ENCODE results near the gene NELFB.
A peak's percentile ranks its signal among the peaks of the same experiment; 100 is the strongest.

NELFB gene

DNA sequence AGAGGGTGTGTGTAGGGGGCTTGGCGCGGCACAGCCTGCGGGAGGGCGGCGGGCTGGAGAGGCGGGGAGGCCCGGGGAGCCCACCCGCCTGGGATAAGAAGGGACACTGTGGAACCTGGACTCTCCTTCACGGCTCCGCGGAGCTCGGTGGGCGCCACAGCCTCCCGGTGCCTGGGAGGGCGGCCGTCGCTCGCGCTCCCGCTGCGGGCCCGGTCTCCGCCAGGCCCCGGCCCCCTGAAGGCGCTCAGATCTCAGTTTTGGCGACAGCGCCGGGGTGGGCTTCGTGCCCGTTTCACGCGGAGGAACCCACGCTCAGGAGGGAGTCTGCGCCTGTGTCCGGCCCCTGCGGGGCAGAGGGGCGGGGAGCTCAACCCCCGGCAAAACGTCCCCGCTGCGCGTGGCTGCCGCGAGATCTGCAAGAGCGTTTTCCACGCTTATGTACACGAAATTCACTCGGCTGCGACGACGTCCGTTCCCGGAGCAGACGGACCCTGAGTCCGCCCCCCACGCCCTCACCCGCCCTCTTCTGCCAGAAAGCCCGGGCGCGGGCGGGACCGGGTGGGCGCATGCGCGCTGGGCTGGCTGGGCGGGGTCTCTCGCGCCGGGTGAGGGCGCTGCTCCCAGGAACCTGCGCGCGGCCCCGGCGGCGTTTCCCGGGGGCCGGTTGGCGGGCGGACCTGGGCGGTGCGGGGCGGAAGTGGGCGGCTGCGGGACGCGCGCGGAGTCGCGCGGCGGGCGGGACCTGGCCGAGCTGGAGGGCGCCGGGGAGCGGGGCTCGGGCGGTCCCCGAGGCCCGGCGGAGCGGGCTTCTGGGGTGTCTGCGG is at the start of gene NELFB:
Gene NELFB (plus strand): TSS at position 704 of the 824 bp plus-strand sequence.
- DNase-seq (ENCODE audit: low read depth) = peak; percentile 80

DNA sequence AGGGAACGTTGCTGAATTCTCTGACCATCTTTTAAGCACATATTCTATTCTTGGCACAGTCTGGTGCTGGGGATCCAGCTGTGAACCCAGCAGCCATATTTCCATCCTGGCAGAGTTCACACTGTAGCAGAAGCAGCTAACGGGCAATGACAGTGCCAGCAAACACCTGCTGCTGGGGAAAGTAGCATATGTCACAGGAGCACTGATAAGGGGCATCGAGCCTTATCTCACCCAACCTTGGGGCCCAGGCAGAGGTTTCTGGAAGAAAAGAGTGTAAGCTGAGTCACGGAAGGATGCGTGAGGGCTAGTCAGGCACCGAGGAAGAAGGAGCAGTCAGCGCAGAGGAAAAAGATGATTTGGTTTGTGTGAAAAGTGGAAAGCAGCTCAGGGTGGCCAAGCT is 48.5 kb upstream of the NELFB start:
- no peak for DNase-seq (ENCODE audit: low read depth)

DNA sequence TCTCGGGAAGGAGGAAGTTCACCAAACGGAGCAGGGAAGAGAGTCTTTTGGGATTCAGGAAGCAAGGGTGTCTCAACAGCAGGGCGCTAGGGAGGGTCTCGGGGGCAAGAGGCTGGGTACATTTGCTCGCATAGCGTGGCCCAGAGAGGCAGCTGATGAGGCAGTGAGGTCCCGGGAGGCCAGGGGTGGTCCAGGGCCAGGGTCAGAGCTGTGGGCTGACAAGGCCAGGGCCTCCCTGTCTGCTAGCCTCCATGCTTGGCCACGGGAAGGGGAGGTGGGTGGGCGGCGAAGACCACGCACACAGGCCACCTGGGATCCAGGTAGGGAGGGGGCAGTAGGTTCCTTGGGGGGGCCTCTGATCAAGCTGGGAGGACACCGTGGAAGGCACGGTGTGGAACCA is 43.6 kb upstream of the NELFB start:
- no peak for DNase-seq (ENCODE audit: low read depth)

DNA sequence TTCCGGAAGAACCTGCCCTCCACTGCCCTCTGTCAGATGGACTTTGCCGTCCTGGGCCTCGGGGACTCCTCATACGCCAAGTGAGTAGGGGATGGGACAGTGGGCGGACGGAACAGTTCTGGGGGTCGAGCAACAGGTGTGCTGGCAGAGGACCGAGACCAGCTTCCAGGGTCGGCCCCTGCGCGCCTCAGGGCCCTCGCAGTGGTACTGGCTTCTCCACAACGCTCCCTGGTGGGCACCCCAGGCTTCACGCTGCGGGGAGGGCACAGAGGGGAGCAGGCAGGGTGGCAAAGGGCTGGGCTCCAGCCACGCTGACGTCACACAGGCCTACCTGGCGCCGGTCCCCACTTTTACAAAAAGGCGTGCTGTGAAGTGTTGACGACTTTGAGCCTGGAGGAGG is 42.6 kb upstream of the NELFB start:
- no peak for DNase-seq (ENCODE audit: low read depth)

DNA sequence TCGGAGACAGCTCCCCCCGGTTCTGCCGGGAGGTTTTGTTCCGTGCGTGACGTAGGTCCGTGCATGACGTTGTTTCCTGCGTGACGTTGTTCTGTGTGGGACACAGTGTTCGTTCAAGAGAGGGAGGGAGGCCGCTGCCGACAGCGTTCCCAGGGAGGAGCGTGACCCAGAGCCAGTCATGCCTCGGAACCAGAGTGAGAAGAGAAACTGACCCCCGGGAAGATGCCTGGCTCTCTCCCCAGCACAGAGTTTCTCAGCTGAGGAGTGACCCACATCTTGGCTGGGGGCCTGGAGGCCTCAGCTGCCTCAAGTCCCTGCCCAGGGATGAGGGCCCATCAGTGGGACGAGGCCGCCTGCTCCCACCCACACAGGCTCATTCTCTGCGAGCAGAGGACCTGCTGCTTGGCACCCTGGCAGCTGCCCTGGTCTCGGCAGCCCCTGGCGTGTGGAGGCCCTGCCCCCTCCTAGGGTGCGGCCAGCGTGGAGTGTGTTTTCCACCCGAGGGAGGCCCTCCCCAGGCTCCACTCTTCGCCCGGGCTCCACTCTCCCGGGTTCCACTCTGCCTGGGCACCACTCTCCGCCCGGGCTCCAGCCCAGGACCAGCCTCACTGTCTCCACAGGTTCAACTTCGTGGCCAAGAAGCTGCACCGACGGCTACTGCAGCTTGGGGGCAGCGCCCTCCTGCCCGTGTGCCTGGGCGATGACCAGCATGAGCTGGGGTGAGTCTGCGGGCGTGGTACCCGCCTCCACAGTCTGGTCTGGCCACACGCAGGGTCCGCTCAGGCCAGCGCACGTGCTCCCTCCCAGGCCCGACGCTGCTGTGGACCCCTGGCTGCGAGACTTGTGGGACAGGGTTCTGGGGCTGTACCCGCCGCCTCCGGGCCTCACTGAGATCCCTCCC is 41.7 kb upstream of the NELFB start:
- no peak for DNase-seq (ENCODE audit: low read depth)

DNA sequence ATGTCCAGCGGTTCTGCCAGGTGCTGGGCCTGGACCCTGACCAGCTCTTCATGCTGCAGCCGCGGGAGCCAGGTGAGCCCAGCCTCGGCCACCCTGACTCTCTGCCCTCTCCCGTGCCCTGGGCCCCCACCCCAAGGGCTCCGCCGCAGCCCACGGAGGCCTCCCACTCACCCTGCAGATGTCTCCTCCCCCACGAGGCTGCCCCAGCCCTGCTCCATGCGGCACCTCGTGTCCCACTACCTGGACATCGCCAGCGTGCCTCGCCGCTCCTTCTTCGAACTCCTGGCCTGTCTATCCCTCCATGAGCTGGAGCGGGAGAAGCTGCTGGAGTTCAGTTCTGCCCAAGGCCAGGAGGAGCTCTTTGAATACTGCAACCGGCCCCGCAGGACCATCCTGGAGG is 40.5 kb upstream of the NELFB start:
- DNase-seq (ENCODE audit: low read depth) = no peak

DNA sequence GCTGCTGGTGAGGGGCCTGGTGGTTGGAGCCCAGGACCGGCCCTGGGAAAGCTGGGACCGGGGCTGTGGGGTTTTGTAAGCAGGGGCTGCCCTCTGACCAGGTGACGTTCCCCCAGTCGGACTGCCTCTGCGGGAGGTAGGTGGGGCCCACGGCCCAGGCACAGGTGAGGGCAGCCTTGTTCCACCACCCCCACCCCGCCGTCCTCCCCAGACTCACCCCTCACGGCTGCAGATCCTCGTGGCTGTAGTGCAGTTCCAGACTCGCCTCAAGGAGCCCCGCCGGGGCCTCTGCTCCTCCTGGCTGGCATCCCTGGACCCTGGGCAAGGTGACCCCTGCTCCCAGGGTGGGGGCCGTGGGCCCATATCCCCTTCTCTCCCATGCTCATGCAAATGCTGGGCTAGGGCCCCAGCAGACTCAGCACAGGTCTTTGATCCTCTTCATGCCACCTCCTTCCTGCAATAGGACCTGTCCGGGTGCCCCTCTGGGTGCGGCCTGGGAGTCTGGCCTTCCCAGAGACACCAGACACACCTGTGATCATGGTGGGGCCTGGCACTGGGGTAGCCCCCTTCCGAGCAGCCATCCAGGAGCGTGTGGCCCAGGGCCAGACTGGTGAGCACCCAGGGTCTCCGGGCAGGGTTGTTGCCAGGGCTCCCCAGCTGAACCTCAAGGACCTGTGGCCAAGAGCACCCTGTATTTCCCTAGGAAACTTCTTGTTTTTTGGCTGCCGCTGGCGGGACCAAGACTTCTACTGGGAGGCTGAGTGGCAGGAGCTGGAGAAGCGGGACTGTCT is 39.7 kb upstream of the NELFB start:
- no peak for DNase-seq (ENCODE audit: low read depth)

DNA sequence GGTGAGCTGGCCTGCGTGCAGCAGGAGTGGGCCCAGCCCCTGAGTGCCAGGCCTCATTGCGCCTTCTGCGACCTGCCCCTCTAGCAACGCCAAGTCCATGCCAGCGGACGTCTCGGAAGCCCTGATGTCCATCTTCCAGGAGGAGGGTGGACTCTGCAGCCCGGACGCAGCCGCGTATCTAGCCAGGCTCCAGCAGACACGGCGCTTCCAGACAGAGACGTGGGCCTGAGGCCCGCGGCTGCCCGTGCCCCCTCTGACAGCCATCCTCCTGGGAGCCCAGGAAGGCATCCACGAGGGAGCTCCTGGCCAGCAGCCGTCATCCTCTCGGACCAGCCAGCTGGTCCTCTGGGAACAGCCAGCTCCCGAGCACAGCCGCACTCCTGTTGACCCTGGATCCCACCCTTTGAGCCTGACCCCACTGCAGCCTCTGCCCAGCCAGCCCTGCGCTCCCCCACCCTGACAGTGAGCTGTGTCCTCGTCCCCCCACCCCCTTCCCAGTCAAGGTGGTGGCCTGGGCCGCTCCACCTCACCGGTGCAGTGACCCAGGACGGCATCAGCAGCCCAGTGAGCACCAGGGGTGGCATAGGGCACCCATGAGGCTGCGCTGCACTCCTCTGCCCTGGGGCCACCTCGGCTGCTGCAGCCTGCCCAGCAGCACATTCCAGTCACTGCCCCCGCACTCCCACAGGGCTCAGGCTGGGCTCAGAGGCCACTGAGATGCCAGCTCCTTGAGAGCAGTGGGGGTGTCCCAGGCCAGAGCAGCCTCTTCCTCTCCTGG is 38.8 kb upstream of the NELFB start:
- DNase-seq (ENCODE audit: low read depth) = no peak

DNA sequence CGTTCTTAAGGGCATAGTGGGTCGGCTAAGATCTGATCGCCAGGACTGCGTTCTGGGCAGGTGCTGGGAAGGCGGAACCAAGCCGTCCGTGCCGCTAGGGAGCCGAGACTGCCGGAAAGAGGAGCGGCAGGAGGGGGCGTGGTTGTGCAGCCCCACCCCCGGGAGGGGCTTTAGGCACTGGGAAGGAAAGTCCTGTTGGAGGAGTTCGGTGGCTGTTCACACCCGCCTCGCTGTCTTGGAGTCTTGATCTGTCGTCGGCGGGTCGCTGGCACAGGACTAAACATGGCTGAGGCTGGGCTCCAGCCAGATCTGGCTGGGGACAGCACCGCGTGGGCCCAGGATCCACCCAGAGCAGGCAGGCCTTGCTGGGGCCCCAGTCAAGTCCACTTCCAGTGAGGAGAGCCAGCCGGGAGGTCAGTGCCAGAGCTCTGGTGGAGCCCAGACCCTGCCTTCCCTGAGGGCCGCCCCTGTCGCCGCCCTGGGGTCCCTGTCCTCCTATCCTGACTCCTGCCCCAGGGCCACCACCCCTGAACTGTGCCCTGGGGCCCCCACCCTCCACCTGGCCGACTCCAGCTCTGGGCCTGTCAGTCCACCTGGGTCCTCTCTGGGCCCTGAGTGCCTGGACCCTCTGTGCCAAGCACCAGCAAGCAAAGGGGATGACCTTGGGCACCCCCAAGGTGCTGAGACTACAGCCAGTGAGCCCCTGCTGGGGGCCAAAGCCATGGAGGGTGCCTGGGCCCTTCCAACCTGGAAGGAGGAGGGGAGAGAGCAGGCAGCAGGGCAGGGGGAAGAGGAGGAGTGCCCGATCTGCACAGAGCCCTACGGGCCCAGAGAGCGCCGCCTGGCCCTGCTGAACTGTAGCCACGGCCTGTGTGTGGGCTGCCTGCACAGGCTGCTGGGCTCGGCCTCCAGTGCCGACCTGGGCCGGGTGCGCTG is 37.6 kb upstream of the NELFB start:
- DNase-seq (ENCODE audit: low read depth) = no peak

DNA sequence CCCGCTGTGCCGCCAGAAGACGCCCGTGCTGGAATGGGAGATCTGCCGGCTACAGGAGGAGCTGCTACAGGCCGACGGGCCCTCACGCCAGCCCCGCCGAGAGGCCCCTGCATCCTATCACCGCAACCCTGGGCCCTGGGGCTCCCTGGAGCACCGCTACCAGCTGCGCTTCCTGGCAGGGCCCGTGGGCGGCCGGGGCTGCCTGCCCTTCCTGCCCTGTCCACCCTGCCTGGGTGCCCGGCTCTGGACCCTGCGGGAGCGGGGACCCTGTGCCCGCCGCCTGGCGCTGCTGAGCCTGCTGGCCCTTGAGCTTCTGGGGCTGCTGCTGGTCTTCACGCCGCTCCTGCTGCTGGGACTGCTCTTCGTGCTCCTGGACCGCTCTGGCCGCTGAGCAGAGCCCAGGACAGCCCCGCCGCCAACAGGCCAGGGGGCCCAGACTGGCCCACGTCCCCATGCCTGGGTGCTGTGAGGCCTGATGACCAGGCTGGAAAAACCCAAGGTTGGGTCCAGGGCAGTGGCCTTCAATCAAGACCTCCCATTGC is 36.8 kb upstream of the NELFB start:
- DNase-seq (ENCODE audit: low read depth) = no peak

DNA sequence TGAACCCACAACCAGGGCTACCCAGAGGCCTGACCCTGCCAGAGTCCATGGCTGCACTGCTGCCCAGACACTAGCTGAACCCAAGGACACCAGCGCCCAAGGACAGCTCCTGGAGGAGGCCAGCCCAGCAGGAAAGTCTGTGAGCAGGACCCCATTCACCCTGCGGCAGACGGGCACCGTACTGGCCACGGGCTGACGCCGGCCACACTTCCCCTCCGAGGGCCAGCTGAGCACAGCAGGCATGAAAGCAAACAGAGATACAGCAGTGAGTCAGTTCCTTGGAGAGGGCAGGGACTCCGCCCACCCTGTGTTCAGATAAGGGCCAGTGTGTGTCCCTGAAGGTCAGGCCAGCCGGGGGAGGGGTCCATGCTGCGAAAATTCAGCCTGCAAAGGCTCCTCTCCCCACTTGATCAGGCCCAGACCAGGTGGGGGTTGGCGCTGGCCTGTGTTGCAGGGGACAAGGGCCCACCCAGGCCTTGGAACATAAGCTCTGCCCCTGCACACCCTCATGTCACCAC is 36.3 kb upstream of the NELFB start:
- peak; percentile 58 for DNase-seq (ENCODE audit: low read depth)

DNA sequence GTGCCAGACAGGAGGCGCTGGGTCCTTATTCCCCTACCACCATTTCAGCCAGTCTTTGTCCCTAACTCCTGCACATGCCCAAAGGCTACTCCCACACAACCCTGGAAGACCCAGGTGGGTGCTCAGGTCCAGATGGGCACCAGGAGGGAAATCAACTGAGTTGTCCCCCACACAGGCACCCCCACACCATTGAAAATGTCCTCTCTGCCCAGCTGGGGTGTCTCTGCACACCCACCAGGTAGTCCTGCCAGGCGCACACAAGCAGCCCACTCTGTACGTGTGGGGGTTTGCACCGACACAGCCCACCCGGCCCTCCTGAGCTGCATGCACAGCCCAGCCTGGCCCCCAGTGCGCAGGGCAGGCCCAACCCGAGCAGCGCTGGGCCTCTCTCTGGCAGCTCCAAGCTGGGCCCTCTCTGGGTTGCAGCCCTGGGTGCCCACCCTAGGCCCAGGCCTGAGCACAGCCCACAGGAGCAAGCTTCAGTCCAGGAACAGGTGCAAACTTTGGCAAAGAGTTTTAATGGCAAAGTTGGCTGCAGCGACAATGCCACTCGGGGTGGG is 35.3 kb upstream of the NELFB start:
- no peak for DNase-seq (ENCODE audit: low read depth)

DNA sequence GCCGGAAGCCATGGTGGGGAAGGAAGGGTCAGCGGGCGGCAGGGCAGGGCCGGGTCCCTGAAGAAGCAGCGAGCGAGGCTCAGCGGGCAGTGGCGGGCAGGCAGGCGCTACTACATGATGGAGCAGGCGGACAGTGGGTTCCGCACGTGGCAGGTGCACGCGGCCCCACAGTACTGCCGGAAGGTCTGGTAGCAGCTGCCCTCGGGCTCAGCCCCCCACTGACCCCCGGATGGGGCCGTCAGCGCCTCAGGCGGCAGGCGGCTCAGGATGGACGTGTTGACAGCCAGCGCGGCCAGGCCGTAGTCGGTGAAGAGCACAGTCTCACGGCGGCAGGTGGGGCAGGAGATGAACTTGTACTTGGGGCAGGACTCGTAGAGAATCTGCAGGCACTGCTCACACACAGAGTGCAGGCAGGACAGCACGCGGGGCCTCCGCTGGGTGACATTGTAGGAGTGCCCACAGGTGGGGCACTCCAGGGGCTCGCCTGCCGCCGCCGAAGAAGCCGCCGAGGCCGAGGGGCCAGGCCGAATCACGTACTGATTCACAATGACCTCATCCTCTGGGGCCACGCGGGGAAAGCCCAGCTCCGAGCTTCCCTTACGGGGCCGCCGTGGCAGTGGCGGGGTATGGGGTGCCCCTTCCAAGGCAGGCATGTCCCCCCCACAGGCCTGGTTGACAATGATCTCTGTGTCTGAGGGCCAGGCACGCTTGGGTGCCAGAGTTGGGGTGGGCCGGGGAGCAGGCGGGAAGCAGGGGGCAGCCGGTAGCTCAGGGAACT is 34.6 kb upstream of the NELFB start:
- no peak for DNase-seq (ENCODE audit: low read depth)

DNA sequence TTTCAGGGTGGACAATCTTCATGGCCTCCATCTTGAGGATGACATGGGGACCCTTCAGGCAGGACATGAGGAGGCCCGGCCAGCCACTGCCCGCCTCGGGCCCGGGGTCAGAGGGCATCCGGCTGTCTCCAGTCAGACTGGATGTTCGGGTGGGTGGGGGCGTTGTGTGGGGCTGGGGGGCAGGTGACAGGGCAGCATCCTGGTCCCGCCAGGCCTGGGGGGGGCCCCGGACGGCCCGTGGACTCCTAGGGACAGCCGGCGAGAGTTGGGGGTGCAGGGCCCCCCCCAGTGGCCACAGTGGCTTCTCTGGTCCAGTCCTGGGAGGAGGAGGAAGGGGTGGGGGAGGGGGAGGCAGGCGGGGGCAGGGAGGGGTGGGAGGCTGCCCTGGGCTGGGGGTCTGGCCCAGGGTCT is 34.0 kb upstream of the NELFB start:
- DNase-seq (ENCODE audit: low read depth) = no peak

DNA sequence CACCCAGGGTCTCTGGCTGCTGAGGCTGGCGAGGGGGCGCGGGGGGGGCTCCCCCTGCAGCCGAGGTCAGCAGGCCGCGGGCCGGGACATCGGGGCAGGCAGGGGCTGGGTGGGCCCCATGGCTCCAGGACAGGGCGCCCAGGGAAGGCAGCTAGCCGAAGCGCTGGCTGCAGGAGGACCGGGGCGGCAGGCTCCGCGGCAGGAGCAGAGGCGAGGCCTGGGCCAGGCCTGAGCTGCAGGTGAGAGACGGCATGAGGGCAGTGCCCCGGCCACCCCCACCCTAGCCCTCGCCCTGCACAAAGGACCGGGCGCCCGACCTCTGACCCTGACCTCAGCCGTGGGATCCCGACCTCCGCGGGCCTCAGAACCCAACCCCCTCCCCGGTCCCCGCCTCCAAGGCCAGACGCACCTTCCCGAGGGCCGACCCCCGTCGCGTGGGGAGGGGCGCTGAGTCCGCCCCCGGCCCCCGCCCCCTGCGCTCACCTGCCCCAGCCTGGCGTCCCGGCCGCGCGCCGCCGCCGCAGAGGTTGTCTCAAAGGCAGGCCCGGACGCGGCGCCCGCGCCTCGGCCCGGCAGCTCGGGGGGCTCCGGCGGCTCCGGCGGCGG is 33.5 kb upstream of the NELFB start:
- no peak for DNase-seq (ENCODE audit: low read depth)

DNA sequence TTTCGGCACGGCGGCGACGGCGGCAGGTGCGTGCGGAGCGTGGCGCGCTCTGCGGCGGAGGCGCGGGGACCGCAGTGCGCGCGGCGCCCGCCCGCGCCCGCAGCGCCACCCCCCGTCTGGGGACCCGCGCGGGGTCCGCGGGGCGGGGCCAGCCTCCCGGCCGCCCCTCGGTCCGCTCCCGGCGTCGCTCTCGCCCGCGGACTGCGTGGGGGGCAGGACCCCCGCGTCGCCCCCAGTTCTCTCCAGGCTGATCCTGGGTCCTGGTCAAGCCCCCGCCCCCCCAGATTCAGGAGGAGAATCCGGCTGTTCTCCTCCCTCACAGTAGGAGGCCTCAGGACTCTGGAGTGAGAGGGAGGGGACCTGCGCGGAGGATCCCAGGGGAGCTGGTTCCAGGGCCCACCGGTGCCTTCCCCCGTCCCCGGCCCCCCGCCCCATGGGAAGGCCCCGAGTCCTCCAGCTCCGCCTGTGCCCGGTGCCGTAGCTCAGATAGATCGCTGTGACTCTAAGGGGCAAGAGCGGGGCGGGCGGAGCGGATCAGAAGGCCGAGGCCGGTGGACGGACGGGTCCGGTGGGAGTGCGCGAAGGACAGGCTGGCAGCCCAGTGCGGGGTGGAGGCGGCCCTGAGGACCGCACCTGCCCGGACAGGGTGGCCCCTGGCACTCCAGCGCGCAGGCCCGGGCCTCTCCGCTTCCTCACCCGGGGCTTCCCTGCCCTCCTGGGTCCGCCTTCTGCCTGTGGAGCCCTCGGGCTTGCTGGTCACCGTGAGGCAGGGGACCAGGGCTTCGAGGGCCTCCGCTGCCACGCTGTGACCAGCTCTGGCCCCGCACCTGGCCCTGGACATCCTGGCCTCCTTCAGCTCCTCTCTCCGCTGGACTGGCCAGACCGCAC is 32.7 kb upstream of the NELFB start, which contains the start of gene RNF208:
Gene RNF208 (minus strand): TSS at position 51 of the 888 bp plus-strand sequence. CDS start 1,028 bp downstream, outside the sequence.
- no peak for DNase-seq (ENCODE audit: low read depth)

All from iris pigment epithelial cell (primary cell).